ENCODE data around the gene NOX3. TPM values are rescaled to one million over a fixed set of nuclear protein-coding genes. Genes with fewer than 3 reads are reported as not detected.

NOX3 gene
- total RNA-seq, 1 experiment from 2014 or later = not detected

GRCh38 chr6:155382338-155382685 lies 73.3 kb downstream of the NOX3 start:
- Histone ChIP-seq H4K20me1 (ENCODE audit: control insufficient read depth, insufficient read depth, insufficient read length) (no peaks in the 10 kb centered on the region), H3K27ac (ENCODE audit: insufficient read length, low read depth, low read length) (no peak overlapping the region), H3K4me1 (ENCODE audit: insufficient read depth, low read length) (no peaks in the 10 kb centered on the region), H4K8ac (replicated peaks; ENCODE audit: insufficient read length, low read depth, low read length) (no peak overlapping the region), H3K4me2 (ENCODE audit: insufficient read depth, insufficient read length, low read length) (no peak overlapping the region), H3K14ac (ENCODE audit: insufficient read depth, low read length) (no peak overlapping the region), H3T11ph (ENCODE audit: low read length) (no peak overlapping the region), H3K79me2 (ENCODE audit: insufficient read depth, low read length) (no peaks in the 10 kb centered on the region), H2BK15ac (ENCODE audit: low read depth, low read length) (no peak overlapping the region), H3K27me3 (ENCODE audit: insufficient read depth, low read length) (no peaks in the 10 kb centered on the region), H2BK5ac (ENCODE audit: insufficient read length, low read length) (no peak overlapping the region), H2AFZ (ENCODE audit: low read length) (no peak overlapping the region), H3K18ac (ENCODE audit: insufficient read length, low read depth, low read length) (no peak overlapping the region), H3K9me3 (ENCODE audit: control insufficient read depth, low read depth, low read length) (no peaks in the 10 kb centered on the region), H3K4ac (ENCODE audit: low read depth, low read length) (no peak overlapping the region), H2BK20ac (ENCODE audit: low read depth, low read length, poor library complexity, severe bottlenecking) (no peak overlapping the region), H4K91ac (ENCODE audit: insufficient read length, low read depth, low read length) (no peak overlapping the region), H2BK12ac (ENCODE audit: insufficient read length, low read depth, low read length) (no peak overlapping the region), H3K56ac (ENCODE audit: insufficient read length, low read depth, low read length) (no peak overlapping the region), H3K9ac (ENCODE audit: extremely low read depth, insufficient read length, low read length) (no peak overlapping the region), H3K79me1 (ENCODE audit: insufficient read depth, low read depth, low read length, poor library complexity, severe bottlenecking) (no peaks in the 10 kb centered on the region), H3K23ac (ENCODE audit: insufficient read length, low read depth, low read length) (no peak overlapping the region), H3K23me2 (ENCODE audit: insufficient read length, low read depth, low read length, poor library complexity, severe bottlenecking) (no peaks in the 10 kb centered on the region), H2BK120ac (ENCODE audit: low read depth, low read length, poor library complexity, severe bottlenecking) (no peak overlapping the region), H4K5ac (ENCODE audit: insufficient read length, low read depth, low read length) (no peak overlapping the region), H2AK5ac (ENCODE audit: insufficient read length, low read length) (no peak overlapping the region)
- Mint-ChIP-seq H3K9me3 (no peaks in the 10 kb centered on the region), H3K4me3 (no peak overlapping the region), H3K4me1 (no peaks in the 10 kb centered on the region), H3K27me3 (ENCODE audit: low read depth) (no peaks in the 10 kb centered on the region), H3K36me3 (ENCODE audit: insufficient read depth in 1 of 3, low read depth in 3 of 3) (no peaks in the 10 kb centered on the region; a peak in 1 of 7 replicates), H3K27ac (no peak overlapping the region)
- WGBS (ENCODE audit: extremely low coverage, insufficient read length, low lambda C conversion rate) = no CpG with 5 or more reads among the region's 3 CpGs
- TF ChIP-seq CTCF (conservative IDR thresholded peaks at IDR 0.05) = no peak
- no peak for DNase-seq
